Keratinocyte (primary cell): Measurements from ENCODE around the gene BBOF1.

Experiments
- EZH2 ChIP-seq: IDR thresholded peaks from one replicate; pipeline ENCODE4 v1.6.1; 2012; ENCODE audit warnings: inconsistent platforms, mild to moderate bottlenecking, low read length, moderate library complexity
- TF ChIP-seq, protein P1 (sequence below), 3 experiments: IDR thresholded peaks in 1 of 3; conservative IDR thresholded peaks in 1 of 3; optimal IDR thresholded peaks in 1 of 3; 2 replicates in 2 of 3; 3 replicates in 1 of 3; pipeline versions ENCODE3 to v1.5.1; 2011; ENCODE audit warnings: low read length in 3 of 3, mild to moderate bottlenecking in 3 of 3, moderate library complexity in 2 of 3, control low read depth in 1 of 3, inconsistent platforms in 1 of 3; ENCODE audit not compliant: insufficient read depth in 2 of 3; ENCODE audit errors: extremely low read depth in 1 of 3

DNA sequence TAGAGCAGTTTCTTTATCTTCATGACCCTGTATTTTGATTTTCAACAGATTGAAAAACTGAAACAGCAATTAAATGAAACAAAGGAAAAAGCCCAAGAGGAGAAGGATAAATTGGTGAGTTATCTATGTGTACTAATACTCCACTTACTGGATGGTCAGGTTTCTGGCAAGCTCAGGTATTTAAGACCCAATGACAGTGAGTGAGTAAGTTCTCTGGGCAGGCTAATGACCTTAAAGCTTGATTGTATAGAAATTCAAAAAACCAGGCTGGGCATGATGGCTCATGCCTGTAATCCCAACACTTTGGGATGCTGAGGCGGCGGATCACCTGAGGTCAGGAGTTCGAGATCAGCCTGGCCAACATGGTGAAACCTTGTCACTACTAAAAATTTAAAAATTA is 10.0 kb downstream of the BBOF1 start:
- TF ChIP-seq, protein P1, sequence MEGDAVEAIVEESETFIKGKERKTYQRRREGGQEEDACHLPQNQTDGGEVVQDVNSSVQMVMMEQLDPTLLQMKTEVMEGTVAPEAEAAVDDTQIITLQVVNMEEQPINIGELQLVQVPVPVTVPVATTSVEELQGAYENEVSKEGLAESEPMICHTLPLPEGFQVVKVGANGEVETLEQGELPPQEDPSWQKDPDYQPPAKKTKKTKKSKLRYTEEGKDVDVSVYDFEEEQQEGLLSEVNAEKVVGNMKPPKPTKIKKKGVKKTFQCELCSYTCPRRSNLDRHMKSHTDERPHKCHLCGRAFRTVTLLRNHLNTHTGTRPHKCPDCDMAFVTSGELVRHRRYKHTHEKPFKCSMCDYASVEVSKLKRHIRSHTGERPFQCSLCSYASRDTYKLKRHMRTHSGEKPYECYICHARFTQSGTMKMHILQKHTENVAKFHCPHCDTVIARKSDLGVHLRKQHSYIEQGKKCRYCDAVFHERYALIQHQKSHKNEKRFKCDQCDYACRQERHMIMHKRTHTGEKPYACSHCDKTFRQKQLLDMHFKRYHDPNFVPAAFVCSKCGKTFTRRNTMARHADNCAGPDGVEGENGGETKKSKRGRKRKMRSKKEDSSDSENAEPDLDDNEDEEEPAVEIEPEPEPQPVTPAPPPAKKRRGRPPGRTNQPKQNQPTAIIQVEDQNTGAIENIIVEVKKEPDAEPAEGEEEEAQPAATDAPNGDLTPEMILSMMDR (optimal IDR thresholded peaks at IDR 0.05 in 1 of 3, IDR thresholded peaks at IDR 0.05 in 1 of 3, conservative IDR thresholded peaks at IDR 0.05 in 1 of 3; ENCODE audit: extremely low read depth in 1 of 3, insufficient read depth in 2 of 3, low read length in 3 of 3), result no peak
- TF ChIP-seq EZH2, result no peak
